GM18498 (cell line): Measurements from ENCODE around the gene TMEM218.

Experiments
- ATAC-seq: cut with Tn5 transposase; IDR thresholded peaks from one replicate; pipeline ENCODE4 v1.9.1; 2021; ENCODE audit warnings: mild to moderate bottlenecking, moderate library complexity; ENCODE audit not compliant: unreplicated experiment

The TMEM218 gene

GRCh38 chr11:125111343-125112207, at the start of gene TMEM218:
Gene TMEM218, minus strand, starts transcription at chr11:125111626. Its CDS starts 9,385 bp downstream, at chr11:125102241.
- ATAC-seq, result peak; percentile 99

- ATAC-seq, result no peak
Measured at GRCh38 chr11:125157953-125158680, 46.7 kb upstream of the TMEM218 start.

GRCh38 chr11:125157118-125157733, 45.8 kb upstream of the TMEM218 start:
- no peak for ATAC-seq

GRCh38 chr11:125156346-125157117, 45.1 kb upstream of the TMEM218 start:
- no peak for ATAC-seq

GRCh38 chr11:125155767-125156166, 44.3 kb upstream of the TMEM218 start:
- no peak for ATAC-seq

- ATAC-seq, result no peak
Measured at GRCh38 chr11:125155100-125155444, 43.6 kb upstream of the TMEM218 start.

- no peak for ATAC-seq
Measured at GRCh38 chr11:125154378-125155099, 43.1 kb upstream of the TMEM218 start.

- no peak for ATAC-seq
Measured at GRCh38 chr11:125153837-125154236, 42.4 kb upstream of the TMEM218 start.

GRCh38 chr11:125148743-125149142, 37.3 kb upstream of the TMEM218 start:
- ATAC-seq, result no peak

GRCh38 chr11:125148011-125148410, 36.6 kb upstream of the TMEM218 start:
- ATAC-seq, result no peak

GRCh38 chr11:125147280-125147679, 35.9 kb upstream of the TMEM218 start:
- no peak for ATAC-seq

- no peak for ATAC-seq
Measured at GRCh38 chr11:125146232-125146631, 34.8 kb upstream of the TMEM218 start.

- peak; percentile 82 for ATAC-seq
Measured at GRCh38 chr11:125141686-125142535, 30.5 kb upstream of the TMEM218 start.

GRCh38 chr11:125141178-125141577, 29.8 kb upstream of the TMEM218 start:
- ATAC-seq, result no peak

GRCh38 chr11:125140233-125140632, 28.8 kb upstream of the TMEM218 start:
- no peak for ATAC-seq

- ATAC-seq, result no peak
Measured at GRCh38 chr11:125139778-125140177, 28.4 kb upstream of the TMEM218 start.

- ATAC-seq, result no peak
Measured at GRCh38 chr11:125138966-125139365, 27.5 kb upstream of the TMEM218 start.

GRCh38 chr11:125136001-125136400, 24.6 kb upstream of the TMEM218 start:
- ATAC-seq, result no peak

- ATAC-seq, result no peak
Measured at GRCh38 chr11:125132596-125132995, 21.2 kb upstream of the TMEM218 start.
